Adipose tissue (tissue), 3 donors: ENCODE data around the gene KRTAP19-2. TPM values are rescaled to one million over a fixed set of nuclear protein-coding genes. Genes with fewer than 3 reads are reported as not detected.

ENCODE experiments used
- polyA plus RNA-seq, 3 donors: library from polyadenylated mRNA; stranded (reverse); fragments of 200-250 nt; gene quantifications; one replicate each; pipeline ENCODE4 v1.2.3, GENCODE V29; 2013
- donor health status: healthy with polysubstance abuse.
- donor health status: Bipolar disorder and iron deficiency.
- donor health status: healthy.

The KRTAP19-2 gene
- polyA plus RNA-seq, 3 donors = not detected

Other genes starting within 250 kb of the KRTAP19-2 start
- gene KRTAP24-1, start 204.5 kb downstream of the KRTAP19-2 start, polyA plus RNA-seq = not detected
- not detected for gene KRTAP25-1, start 197.9 kb downstream of the KRTAP19-2 start, polyA plus RNA-seq
- not detected for gene KRTAP26-1, start 167.1 kb downstream of the KRTAP19-2 start, polyA plus RNA-seq
- gene KRTAP27-1, start 149.7 kb downstream of the KRTAP19-2 start, polyA plus RNA-seq = not detected
- not detected for gene KRTAP23-1, start 138.8 kb downstream of the KRTAP19-2 start, polyA plus RNA-seq
- gene KRTAP13-2, start 115.2 kb downstream of the KRTAP19-2 start, polyA plus RNA-seq = not detected
- not detected for gene KRTAP13-1, start 91.4 kb downstream of the KRTAP19-2 start, polyA plus RNA-seq
- not detected for gene KRTAP13-3, start 61.5 kb downstream of the KRTAP19-2 start, polyA plus RNA-seq
- gene KRTAP13-4, start 57.2 kb downstream of the KRTAP19-2 start, polyA plus RNA-seq = not detected
- not detected for gene KRTAP15-1, start 47.2 kb downstream of the KRTAP19-2 start, polyA plus RNA-seq
- not detected for gene KRTAP19-1, start 7.1 kb downstream of the KRTAP19-2 start, polyA plus RNA-seq
- gene KRTAP19-3, start 4.6 kb upstream of the KRTAP19-2 start, polyA plus RNA-seq = not detected
- gene KRTAP19-4, start 9.7 kb upstream of the KRTAP19-2 start, polyA plus RNA-seq = not detected
- not detected for gene KRTAP19-5, start 14.7 kb upstream of the KRTAP19-2 start, polyA plus RNA-seq
- gene KRTAP19-6, start 54.4 kb upstream of the KRTAP19-2 start, polyA plus RNA-seq = not detected
- gene KRTAP19-7, start 73.9 kb upstream of the KRTAP19-2 start, polyA plus RNA-seq = not detected
- not detected for gene KRTAP22-2, start 103.0 kb upstream of the KRTAP19-2 start, polyA plus RNA-seq
- not detected for gene KRTAP6-3, start 105.0 kb upstream of the KRTAP19-2 start, polyA plus RNA-seq
- gene KRTAP6-2, start 111.5 kb upstream of the KRTAP19-2 start, polyA plus RNA-seq = not detected
- not detected for gene KRTAP22-1, start 113.7 kb upstream of the KRTAP19-2 start, polyA plus RNA-seq
- gene KRTAP6-1, start 126.5 kb upstream of the KRTAP19-2 start, polyA plus RNA-seq = not detected
- gene KRTAP20-1, start 129.0 kb upstream of the KRTAP19-2 start, polyA plus RNA-seq = not detected
- gene KRTAP20-4, start 133.2 kb upstream of the KRTAP19-2 start, polyA plus RNA-seq = not detected
- gene KRTAP20-2, start 147.8 kb upstream of the KRTAP19-2 start, polyA plus RNA-seq = not detected
- not detected for gene KRTAP20-3, start 155.4 kb upstream of the KRTAP19-2 start, polyA plus RNA-seq
- not detected for gene KRTAP21-3, start 231.3 kb upstream of the KRTAP19-2 start, polyA plus RNA-seq